HEK293T (cell line): ENCODE results near the gene CBARP.

Experiments used
- ARNT ChIP-seq: fragments of 450-650 bp; IDR thresholded peaks from 2 replicates; pipeline ENCODE4 v1.6.1; 2017; ENCODE audit warnings: mild to moderate bottlenecking
- BHLHE40 ChIP-seq: fragments of 450-650 bp; IDR thresholded peaks from 2 replicates; pipeline ENCODE4 v1.6.1; 2016; ENCODE audit warnings: mild to moderate bottlenecking, moderate library complexity, borderline replicate concordance
- CTBP1 ChIP-seq: fragments of 450-650 bp; IDR thresholded peaks from 2 replicates; pipeline ENCODE4 v1.6.1; 2016; ENCODE audit warnings: borderline replicate concordance
- ELF4 ChIP-seq: fragments of 450-650 bp; IDR thresholded peaks from 2 replicates; pipeline ENCODE4 v1.6.1; 2017; ENCODE audit warnings: antibody characterized with exemption
- FOXA1 ChIP-seq: fragments of 450-650 bp; IDR thresholded peaks from 2 replicates; pipeline ENCODE4 v1.6.1; 2016; ENCODE audit warnings: mild to moderate bottlenecking
- FOXM1 ChIP-seq: fragments of 450-650 bp; IDR thresholded peaks from 2 replicates; pipeline ENCODE4 v1.6.1; 2017; ENCODE audit warnings: mild to moderate bottlenecking, borderline replicate concordance
- HDGF ChIP-seq: fragments of 450-650 bp; IDR thresholded peaks from 2 replicates; pipeline ENCODE4 v1.6.1; 2017; ENCODE audit warnings: antibody characterized with exemption, borderline replicate concordance
- L3MBTL2 ChIP-seq: fragments of 450-650 bp; conservative IDR thresholded peaks from 2 replicates; pipeline ENCODE4 v1.6.1; 2016; ENCODE audit warnings: mild to moderate bottlenecking
- LEF1 ChIP-seq: fragments of 450-650 bp; IDR thresholded peaks from 2 replicates; pipeline ENCODE4 v1.6.1; 2017; ENCODE audit warnings: mild to moderate bottlenecking, borderline replicate concordance
- SP1 ChIP-seq: fragments of 450-650 bp; IDR thresholded peaks from 2 replicates; pipeline ENCODE4 v1.6.1; 2017
- SUZ12 ChIP-seq: fragments of 450-650 bp; IDR thresholded peaks from 2 replicates; pipeline ENCODE4 v1.6.1; 2016; ENCODE audit warnings: mild to moderate bottlenecking
- ZNF384 ChIP-seq: fragments of 450-650 bp; IDR thresholded peaks from 2 replicates; pipeline ENCODE4 v1.6.1; 2016
- TF ChIP-seq, protein P1 (sequence below): fragments of 450-650 bp; IDR thresholded peaks from 2 replicates; pipeline ENCODE4 v1.6.1; 2016

GRCh38 chr19:1259876-1260748 is 22.3 kb upstream of the CBARP start:
- TF ChIP-seq BHLHE40 = no peak
- TF ChIP-seq FOXM1 = no peak
- TF ChIP-seq HDGF = no peak
- TF ChIP-seq LEF1 = no peak
- TF ChIP-seq SP1 = no peak
- TF ChIP-seq L3MBTL2 = no peak
- no peak for TF ChIP-seq SUZ12
- TF ChIP-seq CTBP1 = no peak
- TF ChIP-seq ZNF384 = no peak
- TF ChIP-seq ELF4 = no peak
- TF ChIP-seq, protein P1, sequence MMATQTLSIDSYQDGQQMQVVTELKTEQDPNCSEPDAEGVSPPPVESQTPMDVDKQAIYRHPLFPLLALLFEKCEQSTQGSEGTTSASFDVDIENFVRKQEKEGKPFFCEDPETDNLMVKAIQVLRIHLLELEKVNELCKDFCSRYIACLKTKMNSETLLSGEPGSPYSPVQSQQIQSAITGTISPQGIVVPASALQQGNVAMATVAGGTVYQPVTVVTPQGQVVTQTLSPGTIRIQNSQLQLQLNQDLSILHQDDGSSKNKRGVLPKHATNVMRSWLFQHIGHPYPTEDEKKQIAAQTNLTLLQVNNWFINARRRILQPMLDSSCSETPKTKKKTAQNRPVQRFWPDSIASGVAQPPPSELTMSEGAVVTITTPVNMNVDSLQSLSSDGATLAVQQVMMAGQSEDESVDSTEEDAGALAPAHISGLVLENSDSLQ = no peak
- TF ChIP-seq ARNT = no peak
- TF ChIP-seq FOXA1 = no peak
